NCI-H187 (cell line): Measurements from ENCODE around the gene BCL2L15.
"Not testable (repeated sequence)": the region's sequence is repeated elsewhere in the genome, so short reads cannot be mapped to it uniquely, and the experiment has no call there.

Experiments
- DNase-seq, 2 experiments: peaks; one replicate each; lab custom pipeline; 2025; lab: John Stamatoyannopoulos, UW

Gene BCL2L15

DNA sequence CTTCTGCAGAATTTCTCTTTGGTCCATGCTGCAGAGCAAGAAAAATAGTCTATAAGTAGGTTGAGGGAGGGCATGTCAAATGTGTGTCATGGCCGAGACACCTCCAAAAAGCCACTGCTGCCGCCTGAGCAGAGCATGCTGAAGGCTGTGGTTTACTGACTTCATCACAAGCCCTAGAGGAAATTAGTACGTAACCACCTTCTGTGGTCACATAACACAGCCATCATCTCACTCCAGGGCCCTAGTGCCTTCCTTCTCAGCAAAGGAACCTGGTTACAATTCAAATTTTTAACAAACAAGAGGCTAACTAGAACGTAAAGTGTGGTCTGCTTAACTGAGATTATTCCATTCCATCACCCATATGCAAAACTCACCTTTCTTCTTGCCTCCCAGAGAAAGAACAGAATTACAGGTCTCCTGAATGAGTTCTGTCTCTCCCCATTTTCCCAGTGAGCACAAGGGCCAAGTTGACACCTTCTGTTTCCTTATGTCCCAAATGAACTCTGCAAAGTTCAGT is 15.7 kb downstream of the BCL2L15 start, which contains the start of gene PTPN22:
Gene PTPN22 (minus strand): TSS at position 116 of the 517 bp plus-strand sequence.
- DNase-seq = no peak

- DNase-seq = no peak
Measured at GRCh38 chr1:113870778-113871177, 16.6 kb downstream of the BCL2L15 start.

- no peak for DNase-seq
Measured at GRCh38 chr1:113868387-113869083, 18.8 kb downstream of the BCL2L15 start.

GRCh38 chr1:113861641-113862040 is 25.7 kb downstream of the BCL2L15 start:
- DNase-seq = no peak

DNA sequence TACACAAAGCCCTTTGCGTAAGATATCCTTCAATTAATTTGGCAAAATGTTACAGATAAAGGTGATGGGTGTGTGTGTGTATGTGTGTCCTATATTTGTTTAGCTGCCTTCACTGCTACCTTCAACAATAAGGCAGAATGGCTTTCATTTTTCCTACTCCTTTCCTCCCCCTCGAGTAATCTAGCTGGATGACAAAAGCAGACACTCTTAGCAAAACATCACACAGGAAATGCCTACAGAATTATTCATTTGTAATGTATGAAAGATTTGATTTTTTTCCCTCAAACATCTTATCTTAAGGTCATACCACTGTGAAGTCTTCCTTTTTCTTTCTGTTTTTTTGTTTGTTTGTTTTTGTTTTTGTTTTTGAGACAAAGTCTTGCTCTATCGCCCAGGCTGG is 26.5 kb downstream of the BCL2L15 start:
- no peak for DNase-seq

- DNase-seq = no peak
Measured at GRCh38 chr1:113859478-113860175, 27.8 kb downstream of the BCL2L15 start.

DNA sequence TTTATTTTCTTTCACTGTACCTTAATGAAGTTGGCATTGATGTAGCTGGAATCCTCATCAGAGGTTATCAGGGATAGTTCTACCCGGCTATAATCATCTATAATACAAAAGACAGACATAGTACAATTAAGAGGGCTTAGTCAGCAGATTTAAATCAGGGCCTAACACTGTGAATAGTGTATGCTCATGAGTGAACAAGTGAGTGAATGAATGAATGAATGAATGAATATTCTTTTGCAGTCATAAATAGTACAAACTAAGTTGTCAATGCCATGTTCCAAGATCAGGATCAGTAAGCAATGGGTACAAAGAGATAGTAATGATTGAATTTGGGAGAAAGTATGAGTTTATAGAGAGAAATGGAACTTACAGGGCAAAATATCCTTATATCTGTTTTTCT is 28.4 kb downstream of the BCL2L15 start:
- no peak for DNase-seq

DNA sequence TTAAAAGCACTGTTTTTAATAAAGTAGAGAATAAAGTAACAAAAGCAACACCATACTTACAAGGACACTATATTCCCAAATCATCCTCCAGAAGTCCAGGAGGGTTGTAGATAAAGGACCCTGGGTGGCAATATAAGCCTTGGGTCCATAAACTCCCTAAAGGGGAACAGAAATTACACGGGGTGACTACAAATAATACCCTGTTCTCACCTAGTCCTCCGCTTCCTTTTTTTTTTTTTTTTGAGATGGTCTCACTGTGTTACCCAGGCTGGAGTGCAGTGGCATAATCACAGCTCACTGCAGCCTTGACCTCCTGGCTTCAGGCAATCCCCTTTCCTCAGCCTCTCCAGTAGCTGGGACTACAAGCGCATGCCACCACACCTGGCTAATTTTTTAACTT is 29.0 kb downstream of the BCL2L15 start:
- DNase-seq = no peak

- no peak for DNase-seq
Measured at GRCh38 chr1:113857776-113858175, 29.6 kb downstream of the BCL2L15 start.

GRCh38 chr1:113856401-113856790 is 31.0 kb downstream of the BCL2L15 start:
- DNase-seq = no peak

DNA sequence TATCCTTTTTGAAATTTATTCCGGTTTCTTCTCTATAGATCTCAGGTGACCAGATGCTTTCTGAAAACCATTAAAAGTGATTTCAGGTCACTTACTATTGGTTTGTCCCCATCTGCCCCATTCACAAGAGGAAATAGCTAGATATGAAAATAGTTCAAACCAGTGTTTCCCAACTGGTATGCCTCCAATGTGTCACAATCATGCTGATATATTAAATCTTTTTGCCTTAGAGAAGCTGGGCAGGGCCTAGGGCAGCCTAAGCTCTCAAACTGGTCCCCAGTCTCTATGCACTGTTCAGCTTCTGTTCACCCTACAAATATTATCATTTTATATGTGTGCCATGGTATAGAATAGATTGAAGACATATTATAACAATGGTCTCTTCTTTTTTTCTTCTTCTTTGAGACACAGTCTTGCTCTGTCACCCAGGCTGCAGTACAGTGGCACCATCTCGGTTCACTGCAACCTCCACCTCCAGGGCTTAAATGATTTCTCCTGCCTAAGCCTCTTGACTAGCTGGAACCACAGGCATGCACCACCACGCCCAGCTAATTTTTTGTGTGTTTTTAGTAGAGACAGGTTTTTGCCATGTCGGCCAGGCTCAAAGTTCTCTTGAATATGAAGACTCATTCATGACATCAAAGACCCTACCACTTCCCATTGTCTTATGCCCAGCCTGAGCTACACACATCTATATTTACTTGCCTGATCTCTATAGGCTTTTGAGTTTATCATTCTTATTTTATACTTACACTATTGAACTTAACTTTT is 31.6 kb downstream of the BCL2L15 start:
- no peak for DNase-seq

- no peak for DNase-seq
Measured at GRCh38 chr1:113854234-113854633, 33.1 kb downstream of the BCL2L15 start.

- DNase-seq = not testable (repeated sequence)
Measured at GRCh38 chr1:113852694-113853093, 34.7 kb downstream of the BCL2L15 start.

DNA sequence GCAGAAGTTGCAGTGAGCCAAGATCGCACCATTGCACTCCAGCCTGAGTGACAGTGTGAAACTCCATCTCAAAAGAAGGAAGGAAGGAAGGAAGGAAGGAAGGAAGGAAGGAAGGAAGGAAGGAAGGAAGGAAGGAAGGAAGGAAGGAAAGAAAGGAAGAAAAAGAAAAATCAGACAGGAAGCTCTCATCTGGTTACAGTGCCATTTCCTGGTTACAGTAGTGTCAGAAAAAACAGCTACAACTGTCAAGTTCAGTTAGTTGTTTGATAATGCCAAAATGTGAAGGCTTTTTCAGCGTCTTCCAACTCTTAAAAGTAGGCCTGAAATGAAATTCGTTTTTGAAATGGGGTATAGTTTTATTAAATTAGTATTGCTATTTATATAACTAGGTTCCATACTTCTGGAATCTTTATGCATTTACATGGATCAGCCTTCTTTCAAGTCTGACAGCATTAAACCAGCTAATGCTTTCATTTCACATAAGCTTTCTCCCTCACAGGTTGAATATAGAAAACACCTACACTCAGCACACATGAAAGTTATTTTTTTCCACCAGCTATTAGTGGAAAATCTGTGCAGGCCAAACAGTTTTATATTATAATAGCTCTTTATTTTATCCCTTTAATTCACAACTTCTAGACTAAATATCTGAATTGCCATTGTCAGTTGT is 37.1 kb downstream of the BCL2L15 start:
- no peak for DNase-seq

- no peak for DNase-seq
Measured at GRCh38 chr1:113849072-113849471, 38.3 kb downstream of the BCL2L15 start.

- DNase-seq = no peak
Measured at GRCh38 chr1:113846391-113847035, 40.9 kb downstream of the BCL2L15 start.

DNA sequence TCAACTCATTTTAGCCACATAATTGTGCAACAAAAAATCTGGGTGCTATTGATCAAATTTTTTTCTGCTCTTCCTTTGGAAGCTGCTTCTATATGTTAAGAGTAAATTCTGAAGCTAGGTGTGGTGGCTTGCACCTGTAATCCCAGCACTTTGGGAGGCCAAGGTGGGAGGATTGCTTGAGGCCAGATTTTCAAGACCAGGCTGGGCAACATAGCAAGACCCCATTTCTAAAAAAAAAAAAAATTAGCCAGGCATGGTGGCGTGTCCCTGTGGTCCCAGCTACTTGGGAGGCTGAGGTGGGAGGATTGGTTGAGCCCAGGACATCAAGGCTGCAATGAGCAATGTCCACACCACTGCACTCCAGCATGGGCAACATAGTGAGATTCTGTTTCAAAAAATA is 50.8 kb downstream of the BCL2L15 start:
- no peak for DNase-seq

GRCh38 chr1:113835686-113836290 is 51.6 kb downstream of the BCL2L15 start:
- peak in 1 of 2 experiments; percentile 4 for DNase-seq

DNA sequence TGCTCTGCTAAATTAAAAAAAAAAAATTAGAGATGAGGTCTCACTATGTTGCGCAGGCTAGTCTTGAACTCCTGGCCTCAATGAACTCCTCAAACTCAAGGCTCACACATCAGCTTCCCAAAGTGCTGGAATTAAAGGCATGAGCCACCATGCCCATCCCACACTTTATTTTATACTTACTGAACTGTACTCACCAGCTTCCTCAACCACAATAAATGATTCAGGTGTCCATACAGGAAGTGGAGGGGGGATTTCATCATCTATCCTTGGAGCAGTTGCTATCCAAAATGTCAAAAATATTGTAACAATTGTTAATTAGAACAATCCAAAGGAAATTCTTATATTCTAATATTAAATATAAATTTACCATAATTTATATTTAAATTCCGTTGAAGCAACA is 52.7 kb downstream of the BCL2L15 start:
- no peak for DNase-seq
